NB4 (cell line): ENCODE data around the gene MSRB3.

Experiments used
- CTCF ChIP-seq: IDR thresholded peaks from one replicate; pipeline ENCODE4 v1.5.1; 2012; ENCODE audit warnings: low read depth, low read length
- MAX ChIP-seq: IDR thresholded peaks from 2 replicates; pipeline ENCODE4 v1.6.1; 2011; ENCODE audit warnings: low read depth, low read length
- POLR2A ChIP-seq: IDR thresholded peaks from 2 replicates; pipeline ENCODE4 v1.6.1; 2011; ENCODE audit warnings: mild to moderate bottlenecking; ENCODE audit not compliant: insufficient read length; ENCODE audit errors: extremely low read depth

- TF ChIP-seq CTCF (no peak), POLR2A (no peak), MAX (no peak)
Observed at GRCh38 chr12:65334521-65334920, 56.0 kb downstream of the MSRB3 start.
